Mesendoderm (in vitro differentiated cells): ENCODE measurements around the gene KRT80. TPM values are rescaled to one million over a fixed set of nuclear protein-coding genes. Genes with fewer than 3 reads are reported as not detected.
A peak's percentile ranks its signal among the peaks of the same experiment; 100 is the strongest.
"Not testable (repeated sequence)": the region's sequence is repeated elsewhere in the genome, so short reads cannot be mapped to it uniquely, and the experiment has no call there.

Experiments used
- DNase-seq: peaks from one replicate; pipeline ENCODE4 v3.0.0; 2013
- H2AK5ac ChIP-seq: 2 replicates; pipeline ENCODE4 v1.6.1; 2013; ENCODE audit warnings: low read length, inconsistent platforms
- H2BK120ac ChIP-seq: 2 replicates; pipeline ENCODE4 v1.6.1; 2013; ENCODE audit warnings: low read depth, mild to moderate bottlenecking, low read length, moderate library complexity, mixed read lengths
- H2BK15ac ChIP-seq: replicated peaks from 2 replicates; pipeline ENCODE4 v1.6.1; 2013; ENCODE audit warnings: low read depth, mild to moderate bottlenecking, moderate library complexity
- H2BK5ac ChIP-seq: 2 replicates; pipeline ENCODE4 v1.6.1; 2013; ENCODE audit warnings: low read length, inconsistent platforms
- H3K18ac ChIP-seq: 2 replicates; pipeline ENCODE4 v1.6.1; 2013; ENCODE audit warnings: mild to moderate bottlenecking, low read length, mixed read lengths
- H3K23ac ChIP-seq: one replicate; pipeline ENCODE4 v1.6.1; 2013; ENCODE audit warnings: low read length
- H3K27ac ChIP-seq: 2 replicates; pipeline ENCODE4 v1.5.1; 2013; ENCODE audit warnings: low read depth, mild to moderate bottlenecking, inconsistent platforms, low read length, moderate library complexity
- H3K27me3 ChIP-seq: 2 replicates; pipeline ENCODE4 v1.6.1; 2013; ENCODE audit warnings: low read length, control low read depth, mild to moderate bottlenecking, inconsistent platforms; ENCODE audit not compliant: insufficient read depth, poor library complexity
- H3K36me3 ChIP-seq: 2 replicates; pipeline ENCODE4 v1.6.1; 2013; ENCODE audit warnings: low read length, inconsistent platforms; ENCODE audit not compliant: control insufficient read depth, insufficient read depth
- H3K4ac ChIP-seq: one replicate; pipeline ENCODE4 v1.6.1; 2013; ENCODE audit warnings: low read depth, mild to moderate bottlenecking, low read length, moderate library complexity
- H3K4me1 ChIP-seq: 2 replicates; pipeline ENCODE4 v1.6.1; 2013; ENCODE audit warnings: low read depth, low read length, inconsistent platforms; ENCODE audit not compliant: control insufficient read depth
- H3K4me2 ChIP-seq: 2 replicates; pipeline ENCODE4 v1.6.1; 2013; ENCODE audit warnings: low read length
- H3K4me3 ChIP-seq: 2 replicates; pipeline ENCODE4 v1.5.1; 2013; ENCODE audit warnings: mild to moderate bottlenecking, low read length
- H3K56ac ChIP-seq: one replicate; pipeline ENCODE4 v1.6.1; 2013; ENCODE audit warnings: low read length
- H3K79me1 ChIP-seq: 2 replicates; pipeline ENCODE4 v1.6.1; 2013; ENCODE audit warnings: low read length, inconsistent platforms
- H3K79me2 ChIP-seq: 2 replicates; pipeline ENCODE4 v1.6.1; 2013; ENCODE audit warnings: mild to moderate bottlenecking, low read length; ENCODE audit not compliant: control insufficient read depth, insufficient read depth
- H3K9ac ChIP-seq: 2 replicates; pipeline ENCODE4 v1.6.1; 2013; ENCODE audit warnings: low read length, inconsistent platforms
- H4K5ac ChIP-seq: one replicate; pipeline ENCODE4 v1.6.1; 2013; ENCODE audit warnings: low read length
- H4K8ac ChIP-seq: one replicate; pipeline ENCODE4 v1.6.1; 2013; ENCODE audit warnings: low read depth, mild to moderate bottlenecking, control low read depth, low read length, moderate library complexity
- WGBS: extraction: QIAGEN DNeasy Blood & Tissue Kit; methylation state at CpG from one replicate; pipeline ENCODE4 v1.1.7; 2013; ENCODE audit warnings: low lambda C conversion rate, missing lambda C conversion rate; ENCODE audit not compliant: insufficient coverage; ENCODE audit errors: extremely low coverage; 5-methylcytosine and 5-hydroxymethylcytosine counted together
- polyA plus RNA-seq, 2 experiments: library from polyadenylated mRNA; stranded (reverse); fragments of 200-250 nt; gene quantifications; one replicate each; pipeline ENCODE4 v1.2.3, GENCODE V29; 2013

KRT80 gene
- polyA plus RNA-seq (2013, experiment 1 of 2): 0.21 TPM
- polyA plus RNA-seq (2013, experiment 2 of 2): 0.24 TPM

GRCh38 chr12:52191841-52192791 lies at the start of gene KRT80:
Gene KRT80 (minus strand): TSS chr12:52192014. CDS start chr12:52191902, 112 bp downstream.
- DNase-seq: peak; percentile 82
- Histone ChIP-seq H3K56ac (no peak within 1 kb of the TSS), H2BK120ac (no peak within 1 kb of the TSS), H2BK5ac (no peak within 1 kb of the TSS), H3K27me3 (no peaks in the 10 kb centered on the region), H4K8ac (no peak within 1 kb of the TSS), H3K79me2 (no peaks in the 10 kb centered on the region), H3K18ac (no peak within 1 kb of the TSS), H3K27ac (no peak within 1 kb of the TSS), H2AK5ac (no peak within 1 kb of the TSS), H3K4me3 (no peak within 1 kb of the TSS), H3K4me1 (no peaks in the 10 kb centered on the region), H3K79me1 (no peaks in the 10 kb centered on the region), H3K23ac (no peak within 1 kb of the TSS), H3K36me3 (no peaks in the 10 kb centered on the region), H3K9ac (no peak within 1 kb of the TSS), H3K4ac (no peak within 1 kb of the TSS), H2BK15ac (no peak within 1 kb of the TSS), H4K5ac (no peak within 1 kb of the TSS), H3K4me2 (no peak within 1 kb of the TSS)
- WGBS: no CpG with 5 or more reads among the region's 20 CpGs

GRCh38 chr12:52241205-52241842 lies 49.5 kb upstream of the KRT80 start:
- no CpG with 5 or more reads among the region's 11 CpGs for WGBS
- no peak overlapping the region for H2BK15ac ChIP-seq
- no peak overlapping the region for H3K23ac ChIP-seq

GRCh38 chr12:52240247-52240646 lies 48.4 kb upstream of the KRT80 start:
- not testable (repeated sequence) for H2AK5ac ChIP-seq, H2BK15ac ChIP-seq, H3K36me3 ChIP-seq, H3K23ac ChIP-seq, H3K56ac ChIP-seq, H4K8ac ChIP-seq, DNase-seq, H2BK5ac ChIP-seq, H3K4me1 ChIP-seq, H3K79me2 ChIP-seq, H3K9ac ChIP-seq, H3K18ac ChIP-seq, H2BK120ac ChIP-seq, H3K4me3 ChIP-seq, H3K4ac ChIP-seq, H3K4me2 ChIP-seq, H3K27me3 ChIP-seq, H3K27ac ChIP-seq, H3K79me1 ChIP-seq, H4K5ac ChIP-seq
- WGBS: no CpG with 5 or more reads among the region's 6 CpGs

More at GRCh38 chr12:52241205-52241842, 49.5 kb upstream of the KRT80 start:
- no peak overlapping the region for H3K4ac ChIP-seq
- H4K8ac ChIP-seq: no peak overlapping the region
- H3K79me2 ChIP-seq: no peaks in the 10 kb centered on the region
- H3K56ac ChIP-seq: no peak overlapping the region
- H2BK120ac ChIP-seq: no peak overlapping the region
- no peak overlapping the region for H4K5ac ChIP-seq
- H3K36me3 ChIP-seq: no peaks in the 10 kb centered on the region
- no peaks in the 10 kb centered on the region for H3K79me1 ChIP-seq
- H3K4me1 ChIP-seq: no peaks in the 10 kb centered on the region
- no peak overlapping the region for H3K18ac ChIP-seq
- H3K27me3 ChIP-seq: no peaks in the 10 kb centered on the region
- DNase-seq: no peak
- H3K4me3 ChIP-seq: no peak overlapping the region
- no peak overlapping the region for H2AK5ac ChIP-seq
- no peak overlapping the region for H3K27ac ChIP-seq
- H2BK5ac ChIP-seq: no peak overlapping the region
- no peak overlapping the region for H3K4me2 ChIP-seq
- no peak overlapping the region for H3K9ac ChIP-seq

GRCh38 chr12:52239767-52240166 lies 48.0 kb upstream of the KRT80 start:
- no peak for DNase-seq
- Histone ChIP-seq H2AK5ac (no peak overlapping the region), H3K79me2 (no peaks in the 10 kb centered on the region), H3K56ac (no peak overlapping the region), H4K8ac (no peak overlapping the region), H3K9ac (no peak overlapping the region), H3K36me3 (no peaks in the 10 kb centered on the region), H3K4me3 (no peak overlapping the region), H3K4me2 (no peak overlapping the region), H3K27ac (no peak overlapping the region), H2BK5ac (no peak overlapping the region), H3K4ac (no peak overlapping the region), H2BK120ac (no peak overlapping the region), H3K79me1 (no peaks in the 10 kb centered on the region), H3K18ac (no peak overlapping the region), H4K5ac (no peak overlapping the region), H3K23ac (no peak overlapping the region), H2BK15ac (no peak overlapping the region), H3K27me3 (no peaks in the 10 kb centered on the region), H3K4me1 (no peaks in the 10 kb centered on the region)
- WGBS: no CpG with 5 or more reads among the region's 2 CpGs

- Histone ChIP-seq H3K23ac (no peak overlapping the region), H3K27ac (no peak overlapping the region), H4K8ac (no peak overlapping the region), H3K4ac (no peak overlapping the region), H3K27me3 (no peaks in the 10 kb centered on the region), H2BK15ac (no peak overlapping the region), H3K18ac (no peak overlapping the region), H3K56ac (no peak overlapping the region), H4K5ac (no peak overlapping the region), H3K4me3 (no peak overlapping the region), H3K36me3 (no peaks in the 10 kb centered on the region), H3K79me1 (no peaks in the 10 kb centered on the region), H3K4me1 (no peaks in the 10 kb centered on the region), H3K4me2 (no peak overlapping the region), H3K79me2 (no peaks in the 10 kb centered on the region), H3K9ac (no peak overlapping the region), H2BK5ac (no peak overlapping the region), H2AK5ac (no peak overlapping the region), H2BK120ac (no peak overlapping the region)
- WGBS: no CpG with 5 or more reads among the region's 7 CpGs
- no peak for DNase-seq
Measured at GRCh38 chr12:52238916-52239646, 47.3 kb upstream of the KRT80 start.
